Glutamatergic neuron (in vitro differentiated cells): Measurements from ENCODE around the gene PTS. TPM values are rescaled to one million over a fixed set of nuclear protein-coding genes. Genes with fewer than 3 reads are reported as not detected.

Source experiments
- DNase-seq: peaks from one replicate; pipeline ENCODE4 v3.0.0; 2022
- H3K27ac Mint-ChIP-seq: one replicate; pipeline ENCODE4 v1.8.0; 2020; ENCODE audit warnings: mild to moderate bottlenecking, mixed read lengths, inconsistent platforms; ENCODE audit not compliant: unreplicated experiment
- H3K27me3 Mint-ChIP-seq: one replicate; pipeline ENCODE4 v1.8.0; 2020; ENCODE audit warnings: mild to moderate bottlenecking, moderate library complexity, mixed read lengths, inconsistent platforms; ENCODE audit not compliant: unreplicated experiment
- H3K36me3 Mint-ChIP-seq: one replicate; pipeline ENCODE4 v1.8.0; 2020; ENCODE audit warnings: mild to moderate bottlenecking, mixed read lengths, inconsistent platforms; ENCODE audit not compliant: unreplicated experiment
- H3K4me1 Mint-ChIP-seq: one replicate; pipeline ENCODE4 v1.8.0; 2020; ENCODE audit warnings: mild to moderate bottlenecking, low read depth, mixed read lengths, inconsistent platforms; ENCODE audit not compliant: unreplicated experiment
- H3K4me3 Mint-ChIP-seq: one replicate; pipeline ENCODE4 v1.8.0; 2020; ENCODE audit warnings: mild to moderate bottlenecking, mixed read lengths, inconsistent platforms; ENCODE audit not compliant: unreplicated experiment
- H3K9me3 Mint-ChIP-seq: one replicate; pipeline ENCODE4 v1.8.0; 2020; ENCODE audit warnings: mild to moderate bottlenecking, moderate library complexity, mixed read lengths, inconsistent platforms; ENCODE audit not compliant: unreplicated experiment
- total RNA-seq: library from RNA; stranded (reverse); fragmentation: NEBNext Ultra II Directional; extraction: Animal tissue kit (Norgen Biotek cat#: 25700); gene quantifications from one replicate; pipeline ENCODE4 v1.2.1, GENCODE V29; 2021; ENCODE audit not compliant: unreplicated experiment
- TF ChIP-seq, protein P1 (sequence below): fragments of 200-600 bp; sonication (generic); IDR thresholded peaks from one replicate; pipeline ENCODE4 v1.5.0; 2021; ENCODE audit not compliant: partially characterized antibody, unreplicated experiment

Gene PTS
- total RNA-seq, 1 donor from 2014 or later: 47.7 TPM

DNA sequence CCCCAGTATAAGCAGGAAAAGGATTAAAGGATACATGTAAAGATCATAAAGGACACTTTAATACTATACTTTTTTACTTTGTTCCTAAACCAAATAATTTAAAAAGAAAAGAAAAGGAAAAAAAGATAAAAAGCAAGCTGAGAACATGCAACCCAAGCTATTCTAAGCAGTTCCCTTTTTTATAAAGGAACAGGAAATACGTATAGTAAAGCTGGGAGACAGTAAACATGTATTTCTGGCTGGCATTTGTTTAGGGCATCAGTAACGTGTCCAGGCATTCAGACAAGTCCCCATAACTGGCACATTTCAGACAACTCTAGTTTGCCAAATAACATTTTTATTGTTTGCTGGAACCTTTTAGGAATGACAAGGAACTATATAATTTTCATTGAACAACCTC lies 26.0 kb upstream of the PTS start:
- no peak for DNase-seq
- Mint-ChIP-seq H3K36me3 (peaks cover 4% of the 10 kb centered on the region), H3K27ac (no peak overlapping the region), H3K9me3 (peaks cover 2% of the 10 kb centered on the region), H3K4me3 (no peak overlapping the region), H3K27me3 (peaks cover 2% of the 10 kb centered on the region), H3K4me1 (no peaks in the 10 kb centered on the region)
- TF ChIP-seq, protein P1, sequence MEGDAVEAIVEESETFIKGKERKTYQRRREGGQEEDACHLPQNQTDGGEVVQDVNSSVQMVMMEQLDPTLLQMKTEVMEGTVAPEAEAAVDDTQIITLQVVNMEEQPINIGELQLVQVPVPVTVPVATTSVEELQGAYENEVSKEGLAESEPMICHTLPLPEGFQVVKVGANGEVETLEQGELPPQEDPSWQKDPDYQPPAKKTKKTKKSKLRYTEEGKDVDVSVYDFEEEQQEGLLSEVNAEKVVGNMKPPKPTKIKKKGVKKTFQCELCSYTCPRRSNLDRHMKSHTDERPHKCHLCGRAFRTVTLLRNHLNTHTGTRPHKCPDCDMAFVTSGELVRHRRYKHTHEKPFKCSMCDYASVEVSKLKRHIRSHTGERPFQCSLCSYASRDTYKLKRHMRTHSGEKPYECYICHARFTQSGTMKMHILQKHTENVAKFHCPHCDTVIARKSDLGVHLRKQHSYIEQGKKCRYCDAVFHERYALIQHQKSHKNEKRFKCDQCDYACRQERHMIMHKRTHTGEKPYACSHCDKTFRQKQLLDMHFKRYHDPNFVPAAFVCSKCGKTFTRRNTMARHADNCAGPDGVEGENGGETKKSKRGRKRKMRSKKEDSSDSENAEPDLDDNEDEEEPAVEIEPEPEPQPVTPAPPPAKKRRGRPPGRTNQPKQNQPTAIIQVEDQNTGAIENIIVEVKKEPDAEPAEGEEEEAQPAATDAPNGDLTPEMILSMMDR: no peak

DNA sequence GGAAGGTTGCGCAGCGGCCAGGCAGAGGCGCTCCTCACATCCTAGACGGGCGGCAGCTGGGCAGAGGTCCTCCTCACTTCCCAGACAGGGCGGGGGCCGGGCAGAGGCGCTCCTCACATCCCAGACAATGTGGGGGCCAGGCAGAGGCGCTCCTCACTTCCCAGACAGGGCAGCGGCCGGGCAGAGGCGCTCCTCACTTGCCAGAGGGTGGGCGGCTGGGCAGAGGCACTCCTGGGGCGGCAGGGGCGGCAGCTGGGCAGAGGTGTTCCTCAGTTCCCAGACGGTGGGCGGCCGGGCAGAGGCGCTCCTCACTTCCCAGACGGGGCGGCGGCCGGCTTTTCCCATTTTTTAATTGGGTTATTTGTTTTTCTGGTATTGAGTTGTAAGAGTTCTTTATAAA lies 20.2 kb upstream of the PTS start:
- Mint-ChIP-seq H3K4me1 (no peaks in the 10 kb centered on the region), H3K9me3 (no peaks in the 10 kb centered on the region), H3K27me3 (peaks cover 3% of the 10 kb centered on the region), H3K36me3 (peaks cover 5% of the 10 kb centered on the region), H3K27ac (no peak overlapping the region), H3K4me3 (no peak overlapping the region)
- no peak for DNase-seq
- TF ChIP-seq, protein P1: no peak

DNA sequence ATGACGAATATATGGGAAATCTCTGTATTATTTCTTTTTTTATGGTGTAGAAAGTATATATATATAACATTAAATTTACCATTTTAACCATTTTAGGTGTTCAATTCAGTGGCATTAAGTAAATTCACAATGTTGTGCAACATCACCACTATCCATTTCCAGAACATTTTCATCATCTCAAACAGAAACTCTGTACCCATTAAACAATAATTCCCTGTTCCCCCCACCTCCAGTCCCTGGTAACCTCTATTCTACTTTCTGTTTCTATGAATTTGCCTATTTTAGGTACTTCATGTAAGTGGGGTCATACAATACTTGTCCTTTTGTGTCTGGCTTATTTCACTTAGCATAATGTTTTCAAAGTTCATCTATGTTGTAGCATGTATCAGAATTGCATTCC lies 15.3 kb upstream of the PTS start:
- no peak for DNase-seq
- no peaks in the 10 kb centered on the region for H3K4me1 Mint-ChIP-seq
- TF ChIP-seq, protein P1: no peak
- H3K4me3 Mint-ChIP-seq: no peak overlapping the region
- H3K27me3 Mint-ChIP-seq: peaks cover 3% of the 10 kb centered on the region
- H3K9me3 Mint-ChIP-seq: no peaks in the 10 kb centered on the region
- H3K36me3 Mint-ChIP-seq: peaks cover 5% of the 10 kb centered on the region
- no peak overlapping the region for H3K27ac Mint-ChIP-seq

DNA sequence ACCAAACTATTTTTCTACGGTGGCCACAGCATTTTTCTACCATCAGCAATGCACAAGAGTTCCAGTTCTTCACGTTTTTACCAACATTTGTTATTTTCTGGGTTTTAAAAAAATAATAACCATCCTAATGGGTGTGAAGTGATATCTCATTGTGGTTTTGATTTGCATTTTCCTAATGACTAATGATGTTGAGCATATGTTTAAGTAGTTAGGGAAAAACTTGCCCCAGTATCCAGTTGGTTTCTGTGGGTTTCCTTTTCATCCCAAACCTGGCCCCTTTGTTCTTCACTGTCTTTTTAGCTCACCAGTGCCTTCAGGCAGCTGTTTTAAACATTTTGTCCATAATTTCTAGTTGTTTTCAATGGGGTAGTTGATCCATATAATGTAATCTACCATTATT lies 14.7 kb upstream of the PTS start:
- Mint-ChIP-seq H3K4me1 (no peaks in the 10 kb centered on the region), H3K27ac (no peak overlapping the region), H3K9me3 (no peaks in the 10 kb centered on the region), H3K36me3 (peaks cover 4% of the 10 kb centered on the region), H3K4me3 (no peak overlapping the region), H3K27me3 (peaks cover 3% of the 10 kb centered on the region)
- TF ChIP-seq, protein P1: no peak
- DNase-seq: no peak

DNA sequence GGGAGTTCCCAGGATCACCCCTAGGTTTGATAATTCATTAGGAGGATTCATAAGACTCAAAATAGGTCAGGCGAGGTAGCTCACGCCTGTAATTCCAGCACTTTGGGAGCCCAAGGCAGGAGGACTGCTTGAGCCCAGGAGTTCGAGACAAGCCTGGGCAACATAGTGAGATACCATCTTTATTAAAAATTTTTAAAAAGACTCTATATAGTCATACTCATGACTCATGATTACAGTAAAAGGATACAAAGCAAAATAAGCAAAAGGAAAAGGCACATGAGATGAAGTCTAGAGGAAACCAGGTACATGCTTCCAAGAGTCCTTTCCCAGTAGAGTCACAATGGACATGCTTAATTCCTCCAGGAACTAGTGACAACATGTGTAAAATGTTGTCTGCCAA lies 13.9 kb upstream of the PTS start:
- TF ChIP-seq, protein P1: no peak
- no peaks in the 10 kb centered on the region for H3K36me3 Mint-ChIP-seq
- no peak for DNase-seq

More for the DNA sequence above, 13.9 kb upstream of the PTS start:
- Mint-ChIP-seq H3K4me1 (no peaks in the 10 kb centered on the region), H3K9me3 (no peaks in the 10 kb centered on the region), H3K4me3 (no peak overlapping the region), H3K27me3 (peaks cover 3% of the 10 kb centered on the region), H3K27ac (no peak overlapping the region)
